ENCODE measurements around the gene BLID. TPM values are rescaled to one million over a fixed set of nuclear protein-coding genes. Genes with fewer than 3 reads are reported as not detected.

The BLID gene
- total RNA-seq (ENCODE audit: low replicate concordance) = not detected in 2 replicates

GRCh38 chr11:122115524-122116379, at the start of gene BLID:
Gene BLID, minus strand, starts transcription at chr11:122116215. Its CDS starts 293 bp downstream, at chr11:122115922.
- no peaks in the 10 kb centered on the region for H3K36me3 ChIP-seq
- H3K27me3 ChIP-seq = no peaks in the 10 kb centered on the region
- peaks cover 9% of the 10 kb centered on the region for H3K36me3 Mint-ChIP-seq
- peaks cover 3% of the 10 kb centered on the region for H3K4me1 ChIP-seq
- peak; percentile 80 for DNase-seq (ENCODE audit: low spot score)
- no peaks in the 10 kb centered on the region for H3K9me3 ChIP-seq (ENCODE audit: low read depth)
- no peaks in the 10 kb centered on the region for H3F3A ChIP-seq (ENCODE audit: low read depth)
- H2AFZ ChIP-seq (replicated peaks) = peak within 1 kb of the TSS; percentile 90
- TF ChIP-seq, protein P1, sequence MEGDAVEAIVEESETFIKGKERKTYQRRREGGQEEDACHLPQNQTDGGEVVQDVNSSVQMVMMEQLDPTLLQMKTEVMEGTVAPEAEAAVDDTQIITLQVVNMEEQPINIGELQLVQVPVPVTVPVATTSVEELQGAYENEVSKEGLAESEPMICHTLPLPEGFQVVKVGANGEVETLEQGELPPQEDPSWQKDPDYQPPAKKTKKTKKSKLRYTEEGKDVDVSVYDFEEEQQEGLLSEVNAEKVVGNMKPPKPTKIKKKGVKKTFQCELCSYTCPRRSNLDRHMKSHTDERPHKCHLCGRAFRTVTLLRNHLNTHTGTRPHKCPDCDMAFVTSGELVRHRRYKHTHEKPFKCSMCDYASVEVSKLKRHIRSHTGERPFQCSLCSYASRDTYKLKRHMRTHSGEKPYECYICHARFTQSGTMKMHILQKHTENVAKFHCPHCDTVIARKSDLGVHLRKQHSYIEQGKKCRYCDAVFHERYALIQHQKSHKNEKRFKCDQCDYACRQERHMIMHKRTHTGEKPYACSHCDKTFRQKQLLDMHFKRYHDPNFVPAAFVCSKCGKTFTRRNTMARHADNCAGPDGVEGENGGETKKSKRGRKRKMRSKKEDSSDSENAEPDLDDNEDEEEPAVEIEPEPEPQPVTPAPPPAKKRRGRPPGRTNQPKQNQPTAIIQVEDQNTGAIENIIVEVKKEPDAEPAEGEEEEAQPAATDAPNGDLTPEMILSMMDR (IDR thresholded peaks at IDR 0.05) = peak; percentile 83
- TF ChIP-seq EZH2phosphoT487 (IDR thresholded peaks at IDR 0.05) = no peak
- H3K9me3 Mint-ChIP-seq = no peaks in the 10 kb centered on the region
- no peak within 1 kb of the TSS for H3K27ac ChIP-seq
- H3K4me2 ChIP-seq = no peak within 1 kb of the TSS
- no peak within 1 kb of the TSS for H3K27ac Mint-ChIP-seq
- H3K4me3 Mint-ChIP-seq = no peak within 1 kb of the TSS
- H3K4me3 ChIP-seq = no peak within 1 kb of the TSS
- no peaks in the 10 kb centered on the region for H3K27me3 Mint-ChIP-seq (ENCODE audit: insufficient read depth, low read depth)
- no peaks in the 10 kb centered on the region for H4K20me1 ChIP-seq (ENCODE audit: low read depth)
- H3K9ac ChIP-seq = no peak within 1 kb of the TSS
- peaks cover 4% of the 10 kb centered on the region for H3K4me1 Mint-ChIP-seq
- no peaks in the 10 kb centered on the region for H3K79me2 ChIP-seq (ENCODE audit: low read depth)

DNA sequence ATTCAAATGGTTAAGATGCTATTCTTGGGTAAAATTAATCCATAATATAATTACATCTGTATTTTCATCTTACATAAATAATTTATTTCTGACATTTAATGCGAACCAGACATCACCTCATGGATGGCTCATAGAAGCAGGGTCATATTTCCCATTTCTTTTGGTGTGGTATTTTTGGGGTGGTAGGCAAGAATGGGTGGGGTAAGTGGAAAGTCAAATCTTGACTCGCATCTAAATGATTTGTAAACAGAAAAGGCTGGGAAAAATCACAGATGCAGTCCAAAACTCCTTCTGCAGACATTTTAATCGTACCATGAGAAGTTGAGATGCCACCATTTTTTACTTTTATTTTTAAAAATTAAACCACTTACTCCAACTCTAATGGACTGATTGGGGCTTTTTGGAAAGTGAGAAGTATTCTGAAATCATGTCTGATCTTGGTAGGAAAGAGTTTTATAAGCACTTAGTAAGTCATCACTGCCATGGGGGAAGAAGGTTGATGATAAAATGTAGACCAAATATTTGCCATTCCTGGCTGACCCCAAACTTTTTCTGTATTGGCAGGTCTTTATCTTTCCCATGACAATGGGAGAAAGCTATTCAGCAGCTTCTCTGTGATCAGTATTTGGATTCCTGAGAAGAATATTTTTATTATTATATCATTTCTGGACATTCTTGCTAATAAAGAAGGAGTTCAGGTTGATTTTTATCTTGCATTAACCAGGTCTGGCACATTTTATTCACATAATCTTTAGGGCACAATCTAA, 47.2 kb upstream of the BLID start:
- DNase-seq (ENCODE audit: low spot score) = no peak
- H4K20me1 ChIP-seq (ENCODE audit: low read depth) = no peaks in the 10 kb centered on the region
- no peaks in the 10 kb centered on the region for H3K36me3 ChIP-seq
- no peak overlapping the region for H3K9ac ChIP-seq
- Mint-ChIP-seq H3K27ac (no peak overlapping the region), H3K4me1 (peaks cover 36% of the 10 kb centered on the region), H3K9me3 (no peaks in the 10 kb centered on the region), H3K27me3 (ENCODE audit: insufficient read depth, low read depth) (peaks cover 2% of the 10 kb centered on the region), H3K4me3 (no peak overlapping the region), H3K36me3 (peaks cover 2% of the 10 kb centered on the region)
- no peaks in the 10 kb centered on the region for H3K79me2 ChIP-seq (ENCODE audit: low read depth)
- no peaks in the 10 kb centered on the region for H3K27me3 ChIP-seq
- no peaks in the 10 kb centered on the region for H3K9me3 ChIP-seq (ENCODE audit: low read depth)
- TF ChIP-seq EZH2 (IDR thresholded peaks at IDR 0.05) (no peak), EZH2phosphoT487 (IDR thresholded peaks at IDR 0.05) (no peak)
- TF ChIP-seq, protein P1 (IDR thresholded peaks at IDR 0.05) = no peak
- H3K27ac ChIP-seq = no peak overlapping the region
- no peaks in the 10 kb centered on the region for H3F3A ChIP-seq (ENCODE audit: low read depth)
- no peak overlapping the region for H2AFZ ChIP-seq (replicated peaks)
- H3K4me3 ChIP-seq = no peak overlapping the region
- no peak overlapping the region for H3K4me2 ChIP-seq
- H3K4me1 ChIP-seq = peaks cover 30% of the 10 kb centered on the region

GRCh38 chr11:122162095-122162494, 46.1 kb upstream of the BLID start:
- H3K9me3 ChIP-seq (ENCODE audit: low read depth) = no peaks in the 10 kb centered on the region
- no peaks in the 10 kb centered on the region for H3F3A ChIP-seq (ENCODE audit: low read depth)
- H3K27me3 Mint-ChIP-seq (ENCODE audit: insufficient read depth, low read depth) = peaks cover 2% of the 10 kb centered on the region
- no peak overlapping the region for H3K4me2 ChIP-seq
- H3K27ac ChIP-seq = no peak overlapping the region
- H3K9me3 Mint-ChIP-seq = no peaks in the 10 kb centered on the region
- no peaks in the 10 kb centered on the region for H4K20me1 ChIP-seq (ENCODE audit: low read depth)
- peaks cover 35% of the 10 kb centered on the region for H3K4me1 ChIP-seq
- no peaks in the 10 kb centered on the region for H3K27me3 ChIP-seq
- peaks cover 2% of the 10 kb centered on the region for H3K36me3 Mint-ChIP-seq
- no peak for DNase-seq (ENCODE audit: low spot score)
- H2AFZ ChIP-seq (replicated peaks) = no peak overlapping the region
- peaks cover 44% of the 10 kb centered on the region for H3K4me1 Mint-ChIP-seq
- H3K36me3 ChIP-seq = no peaks in the 10 kb centered on the region
- H3K27ac Mint-ChIP-seq = no peak overlapping the region
- H3K9ac ChIP-seq = no peak overlapping the region
- no peaks in the 10 kb centered on the region for H3K79me2 ChIP-seq (ENCODE audit: low read depth)
- no peak overlapping the region for H3K4me3 ChIP-seq
- TF ChIP-seq EZH2 (IDR thresholded peaks at IDR 0.05) (no peak), EZH2phosphoT487 (IDR thresholded peaks at IDR 0.05) (no peak)
- TF ChIP-seq, protein P1 (IDR thresholded peaks at IDR 0.05) = no peak
- H3K4me3 Mint-ChIP-seq = no peak overlapping the region
